IMR-90 (cell line): ENCODE measurements around the gene CBX6. TPM values are rescaled to one million over a fixed set of nuclear protein-coding genes. Genes with fewer than 3 reads are reported as not detected.

Experiments
- ATAC-seq: fragments of 200-7000 bp; cut with Tn5 transposase; 2 replicates; pipeline ENCODE4 v1.9.1; 2020; ENCODE audit warnings: low read depth, mild to moderate bottlenecking, moderate library complexity
- BruUV-seq: library from RNA; stranded (reverse); fragments of 400-500 nt; replicated peaks from 2 replicates; lab custom pipeline; 2021; lab: Mats Ljungman, UMichigan
- CTCF ChIA-PET: fragments of 300-600 bp; formaldehyde crosslinking; extraction: SDS; loops from one replicate; lab custom pipeline; 2021; ENCODE audit warnings: antibody characterized with exemption; lab: Yijun Ruan, JAX
- POLR2A ChIA-PET: fragments of 300-600 bp; sonication (Branson Sonifier 250); formaldehyde crosslinking; loops from one replicate; lab custom pipeline; 2022; ENCODE audit warnings: antibody characterized with exemption; ENCODE audit not compliant: unreplicated experiment; lab: Charles Lee
- DNase-seq: peaks from one replicate; pipeline ENCODE4 v3.0.0; 2013
- H2AFZ ChIP-seq: replicated peaks from 2 replicates; pipeline ENCODE3; 2013; ENCODE audit warnings: low read length, mild to moderate bottlenecking; ENCODE audit not compliant: poor library complexity
- H2AK5ac ChIP-seq: 2 replicates; pipeline ENCODE4 v1.6.1; 2013; ENCODE audit warnings: low read depth, low read length, inconsistent platforms
- H2AK9ac ChIP-seq: replicated peaks from 2 replicates; pipeline ENCODE3; 2013; ENCODE audit warnings: mild to moderate bottlenecking, low read depth, low read length, moderate library complexity; ENCODE audit not compliant: poor library complexity
- H2BK120ac ChIP-seq: 2 replicates; pipeline ENCODE4 v1.6.1; 2013; ENCODE audit warnings: low read depth, low read length, inconsistent platforms
- H2BK15ac ChIP-seq: 3 replicates; pipeline ENCODE4 v1.6.1; 2013; ENCODE audit warnings: low read depth, low read length, inconsistent platforms
- H2BK20ac ChIP-seq: 2 replicates; pipeline ENCODE4 v1.6.1; 2013; ENCODE audit warnings: low read depth, mild to moderate bottlenecking, inconsistent platforms, low read length, moderate library complexity
- H2BK5ac ChIP-seq: 2 replicates; pipeline ENCODE4 v1.6.1; 2013; ENCODE audit warnings: mild to moderate bottlenecking, low read depth, low read length, inconsistent platforms; ENCODE audit not compliant: poor library complexity, severe bottlenecking
- H3K14ac ChIP-seq: replicated peaks from 2 replicates; pipeline ENCODE4 v1.6.1; 2013; ENCODE audit warnings: low read depth, low read length, inconsistent platforms
- H3K18ac ChIP-seq: 2 replicates; pipeline ENCODE4 v1.6.1; 2013; ENCODE audit warnings: low read depth, low read length, control low read depth
- H3K23ac ChIP-seq: 2 replicates; pipeline ENCODE4 v1.6.1; 2013; ENCODE audit warnings: low read depth, low read length, inconsistent platforms
- H3K27ac ChIP-seq: 2 replicates; pipeline ENCODE4 v1.5.1; 2013; ENCODE audit warnings: mild to moderate bottlenecking, control low read depth, low read length; ENCODE audit not compliant: insufficient read depth
- H3K27me3 ChIP-seq: 2 replicates; pipeline ENCODE4 v1.6.1; 2013; ENCODE audit warnings: low read length; ENCODE audit not compliant: control insufficient read depth, insufficient read depth
- H3K36me3 ChIP-seq: 2 replicates; pipeline ENCODE4 v1.6.1; 2013; ENCODE audit warnings: low read length, mixed read lengths; ENCODE audit not compliant: control insufficient read depth, insufficient read depth
- H3K4ac ChIP-seq: 2 replicates; pipeline ENCODE4 v1.6.1; 2013; ENCODE audit warnings: low read depth, low read length, inconsistent platforms
- H3K4me1 ChIP-seq: 2 replicates; pipeline ENCODE4 v1.6.1; 2013; ENCODE audit warnings: low read length, mixed read lengths; ENCODE audit not compliant: control insufficient read depth, insufficient read depth
- H3K4me2 ChIP-seq: 2 replicates; pipeline ENCODE4 v1.6.1; 2013; ENCODE audit warnings: low read depth, mild to moderate bottlenecking, control low read depth, low read length, moderate library complexity
- H3K4me3 ChIP-seq: 2 replicates; pipeline ENCODE4 v1.5.1; 2013; ENCODE audit warnings: low read depth, mild to moderate bottlenecking, control low read depth, low read length, moderate library complexity; ENCODE audit not compliant: insufficient read depth
- H3K56ac ChIP-seq: 2 replicates; pipeline ENCODE4 v1.6.1; 2013; ENCODE audit warnings: low read length, inconsistent platforms; ENCODE audit not compliant: insufficient read depth; ENCODE audit errors: extremely low read depth
- H3K79me1 ChIP-seq, 2 experiments: 2 replicates each; pipeline ENCODE4 v1.6.1; 2013; ENCODE audit warnings: low read length in 2 of 2, inconsistent platforms in 1 of 2, low read depth in 1 of 2
- H3K9ac ChIP-seq: 2 replicates; pipeline ENCODE4 v1.6.1; 2013; ENCODE audit warnings: low read depth, low read length, control low read depth
- H3K9me1 ChIP-seq: 2 replicates; pipeline ENCODE4 v1.6.1; 2013; ENCODE audit warnings: low read length, inconsistent platforms; ENCODE audit not compliant: insufficient read depth
- H3K9me3 ChIP-seq: 2 replicates; pipeline ENCODE4 v1.6.1; 2013; ENCODE audit warnings: low read length; ENCODE audit not compliant: control insufficient read depth, insufficient read depth
- H4K20me1 ChIP-seq: 2 replicates; pipeline ENCODE4 v1.6.1; 2013; ENCODE audit warnings: low read length, inconsistent platforms; ENCODE audit not compliant: insufficient read depth
- H4K5ac ChIP-seq: 2 replicates; pipeline ENCODE4 v1.6.1; 2013; ENCODE audit warnings: mild to moderate bottlenecking, low read depth, low read length, control low read depth
- H4K8ac ChIP-seq, 2 experiments: 2 replicates each; pipeline ENCODE4 v1.6.1; 2013; ENCODE audit warnings: low read depth in 2 of 2, low read length in 2 of 2, control low read depth in 1 of 2, inconsistent platforms in 1 of 2
- H4K91ac ChIP-seq: 2 replicates; pipeline ENCODE4 v1.6.1; 2013; ENCODE audit warnings: low read depth, low read length, inconsistent platforms; ENCODE audit not compliant: insufficient read depth
- BHLHE40 ChIP-seq: fragments of 150-350 bp; IDR thresholded peaks from 2 replicates; pipeline ENCODE4 v1.6.1; 2016; ENCODE audit warnings: mild to moderate bottlenecking, low read depth, low read length
- CEBPB ChIP-seq: IDR thresholded peaks from 2 replicates; pipeline ENCODE4 v1.6.1; 2012; ENCODE audit warnings: low read depth, low read length, improper control_type of control experiment
- CHD1 ChIP-seq: IDR thresholded peaks from 2 replicates; pipeline ENCODE4 v1.6.1; 2012; ENCODE audit warnings: low read depth, low read length, improper control_type of control experiment
- CTCF ChIP-seq: conservative IDR thresholded peaks from 2 replicates; pipeline ENCODE4 v1.5.1; 2012; ENCODE audit warnings: mild to moderate bottlenecking, low read depth, low read length, improper control_type of control experiment
- FOS ChIP-seq: fragments of 150-350 bp; IDR thresholded peaks from 2 replicates; pipeline ENCODE4 v1.6.1; 2016; ENCODE audit warnings: low read depth, low read length
- MAFK ChIP-seq: IDR thresholded peaks from 2 replicates; pipeline ENCODE4 v1.6.1; 2012; ENCODE audit warnings: low read depth, low read length, improper control_type of control experiment
- MAZ ChIP-seq: IDR thresholded peaks from 2 replicates; pipeline ENCODE4 v1.6.1; 2012; ENCODE audit warnings: low read depth, mild to moderate bottlenecking, low read length, improper control_type of control experiment, moderate library complexity, borderline replicate concordance
- MXI1 ChIP-seq: IDR thresholded peaks from 2 replicates; pipeline ENCODE4 v1.6.1; 2012; ENCODE audit warnings: low read depth, mild to moderate bottlenecking, low read length, moderate library complexity, borderline replicate concordance
- POLR2A ChIP-seq: IDR thresholded peaks from 2 replicates; pipeline ENCODE4 v1.6.1; 2012; ENCODE audit warnings: mild to moderate bottlenecking, low read depth, low read length
- RFX5 ChIP-seq: IDR thresholded peaks from 2 replicates; pipeline ENCODE4 v1.8.0; 2012; ENCODE audit warnings: low read depth, mild to moderate bottlenecking, low read length, moderate library complexity
- SMC3 ChIP-seq: fragments of 150-350 bp; IDR thresholded peaks from 2 replicates; pipeline ENCODE4 v1.6.1; 2016; ENCODE audit warnings: low read depth, mild to moderate bottlenecking, antibody characterized with exemption, low read length, moderate library complexity
- WGBS, 2 experiments: methylation state at CpG; one replicate each; pipeline versions ENCODE4 v1.1.5 to v1.1.7; 2013; ENCODE audit warnings: missing lambda C conversion rate in 2 of 2; ENCODE audit not compliant: insufficient read length in 1 of 2; ENCODE audit errors: extremely low coverage in 2 of 2; 5-methylcytosine and 5-hydroxymethylcytosine counted together
- dilution Hi-C: fragments of 300-500 bp; cut with HindIII; formaldehyde crosslinking; loops from one replicate; pipeline ENCODE4 v1.14.3; 2018; ENCODE audit warnings: low sequenced_read_pairs; ENCODE audit not compliant: unreplicated experiment
- in situ Hi-C: fragments of 300-500 bp; cut with MboI; formaldehyde crosslinking; loops from 3 replicates; pipeline ENCODE4 v1.14.3; 2019; ENCODE audit warnings: low sequenced_read_pairs, inconsistent platforms, mixed read lengths
- intact Hi-C: fragments of 100-400 bp; cut with micrococcal nuclease; formaldehyde crosslinking; loops from 2 replicates; pipeline ENCODE4 v1.10.0; 2022
- polyA plus RNA-seq, 3 experiments: library from polyadenylated mRNA; depleted of rRNA; stranded (reverse); fragments of >200 nt; gene quantifications; 2 replicates each; pipeline ENCODE4 v1.2.3, GENCODE V29; 2012; ENCODE audit warnings: low replicate concordance in 1 of 3
- total RNA-seq: library from RNA; depleted of rRNA; stranded (reverse); fragments of >200 nt; gene quantifications from 2 replicates; pipeline ENCODE4 v1.2.3, GENCODE V29; 2012

The CBX6 gene
- total and polyA plus RNA-seq, 2 of the 4 experiments (the other 2 are of a cell fraction) = 15.2 to 19.0 TPM

- 88% methylated on average over 14 of the region's 75 CpGs; no CpG with 5 or more reads in 1 of the 2 experiments for WGBS, 2 experiments
- in situ Hi-C loops (loop anchor here (10.0 to 25.0 kb wide), 2 partner anchors 246 to 438 kb away; no protein-coding TSS in a partner anchor), intact Hi-C loops (no loop called here), dilution Hi-C loops (no loop called here)
- DNase-seq = no peak
- peaks cover 69% of the 10 kb centered on the region for H4K20me1 ChIP-seq
- no peak overlapping the region for H2BK120ac ChIP-seq
- H2BK5ac ChIP-seq = no peak overlapping the region
- no peak for TF ChIP-seq RFX5
- TF ChIP-seq BHLHE40 = no peak
- no peak for TF ChIP-seq CHD1
- TF ChIP-seq MAZ = no peak
- no peak for TF ChIP-seq MXI1
- TF ChIP-seq POLR2A = no peak
- no peak for TF ChIP-seq MAFK
- TF ChIP-seq CTCF = no peak
- TF ChIP-seq SMC3 = no peak
- TF ChIP-seq CEBPB = no peak
- TF ChIP-seq FOS = no peak
- no peak overlapping the region for H2BK20ac ChIP-seq
- POLR2A ChIA-PET = no interaction called here
- peaks cover 20 to 68% of the 10 kb centered on the region in 2 experiments for H3K79me1 ChIP-seq
- no peak overlapping the region for H3K4me3 ChIP-seq
- CTCF ChIA-PET = interaction anchor here (0.6 to 1.3 kb wide), 2 partner anchors 77 to 98 kb away, joined by 3 read pairs; no protein-coding TSS in a partner anchor
- H3K36me3 ChIP-seq = peaks cover 28% of the 10 kb centered on the region
- no peaks in the 10 kb centered on the region; the same call in 1 of the 2 replicates for H3K4me1 ChIP-seq
- no peak overlapping the region for H4K5ac ChIP-seq
- H3K9me1 ChIP-seq = no peaks in the 10 kb centered on the region
- no peak overlapping the region for H3K27ac ChIP-seq
- no peak overlapping the region for H3K14ac ChIP-seq
- no peak overlapping the region for H3K18ac ChIP-seq
- H2AK9ac ChIP-seq = no peak overlapping the region
- no peak overlapping the region for H4K8ac ChIP-seq
- H4K91ac ChIP-seq = no peak overlapping the region
- H2AFZ ChIP-seq = no peak overlapping the region
- no peaks in the 10 kb centered on the region for H3K9me3 ChIP-seq
- H3K4ac ChIP-seq = no peak overlapping the region
- no peak overlapping the region for H3K4me2 ChIP-seq
- H3K9ac ChIP-seq = no peak overlapping the region
- H3K27me3 ChIP-seq = no peaks in the 10 kb centered on the region
- no TSS peak for BruUV-seq
- ATAC-seq = no peak
- no peak overlapping the region for H3K56ac ChIP-seq
- no peak overlapping the region for H2AK5ac ChIP-seq
- no peak overlapping the region for H2BK15ac ChIP-seq
- H3K23ac ChIP-seq = no peak overlapping the region
Observed at GRCh38 chr22:38866399-38867123, 5.5 kb downstream of the CBX6 start.
